ENCODE results near the gene RUBCNL.

The RUBCNL gene

DNA sequence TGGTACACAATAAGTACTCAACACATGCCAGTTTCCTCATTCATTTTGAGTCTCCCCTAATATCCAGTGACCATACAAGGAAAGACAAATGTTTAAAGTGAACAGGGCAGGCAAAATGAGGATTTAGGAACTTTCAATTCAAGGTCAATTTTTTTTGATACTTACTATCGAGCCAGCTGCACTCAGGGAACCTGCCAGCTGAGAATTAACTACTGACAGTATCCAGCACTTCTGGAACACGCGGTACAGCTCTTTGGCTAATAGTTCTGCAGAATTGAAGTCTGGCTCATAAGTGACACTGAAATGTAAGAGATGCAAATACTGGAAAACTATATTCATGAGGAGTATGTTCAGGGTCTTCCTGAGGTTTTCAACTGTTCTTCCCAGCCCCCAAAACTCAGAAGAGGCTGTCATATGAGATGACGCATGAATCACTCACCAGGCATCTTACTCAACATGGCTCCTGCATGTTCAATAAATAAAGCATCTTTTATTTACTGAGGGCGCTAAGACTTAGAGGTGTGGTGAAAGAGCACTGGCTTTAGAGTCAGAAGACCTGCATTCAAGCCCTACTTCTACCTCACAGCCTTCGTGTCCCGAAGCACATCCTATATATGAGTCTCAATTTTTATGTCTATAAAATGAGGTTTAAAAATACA lies 25.6 kb downstream of the RUBCNL start:
- peak; percentile 68 for DNase-seq (ENCODE audit: low read depth)
- TF ChIP-seq CTCF (conservative IDR thresholded peaks at IDR 0.05; ENCODE audit: control insufficient read depth, insufficient read depth, low read depth, low read length) = no peak
- no peak overlapping the region for H3K4me3 ChIP-seq (ENCODE audit: control insufficient read depth, low read depth, low read length)

GRCh38 chr13:46360604-46361003 lies 26.4 kb downstream of the RUBCNL start:
- no peak for DNase-seq (ENCODE audit: low read depth)
- TF ChIP-seq CTCF (conservative IDR thresholded peaks at IDR 0.05; ENCODE audit: control insufficient read depth, insufficient read depth, low read depth, low read length) = no peak
- H3K4me3 ChIP-seq (ENCODE audit: control insufficient read depth, low read depth, low read length) = no peak overlapping the region

- no peak for TF ChIP-seq CTCF (conservative IDR thresholded peaks at IDR 0.05; ENCODE audit: control insufficient read depth, insufficient read depth, low read depth, low read length)
- no peak overlapping the region for H3K4me3 ChIP-seq (ENCODE audit: control insufficient read depth, low read depth, low read length)
- peak; percentile 80 for DNase-seq (ENCODE audit: low read depth)
Measured at GRCh38 chr13:46359714-46360113, 27.3 kb downstream of the RUBCNL start.

GRCh38 chr13:46355901-46356590 lies 31.0 kb downstream of the RUBCNL start:
- no peak for DNase-seq (ENCODE audit: low read depth)
- no peak overlapping the region for H3K4me3 ChIP-seq (ENCODE audit: control insufficient read depth, low read depth, low read length)
- no peak for TF ChIP-seq CTCF (conservative IDR thresholded peaks at IDR 0.05; ENCODE audit: control insufficient read depth, insufficient read depth, low read depth, low read length)

DNA sequence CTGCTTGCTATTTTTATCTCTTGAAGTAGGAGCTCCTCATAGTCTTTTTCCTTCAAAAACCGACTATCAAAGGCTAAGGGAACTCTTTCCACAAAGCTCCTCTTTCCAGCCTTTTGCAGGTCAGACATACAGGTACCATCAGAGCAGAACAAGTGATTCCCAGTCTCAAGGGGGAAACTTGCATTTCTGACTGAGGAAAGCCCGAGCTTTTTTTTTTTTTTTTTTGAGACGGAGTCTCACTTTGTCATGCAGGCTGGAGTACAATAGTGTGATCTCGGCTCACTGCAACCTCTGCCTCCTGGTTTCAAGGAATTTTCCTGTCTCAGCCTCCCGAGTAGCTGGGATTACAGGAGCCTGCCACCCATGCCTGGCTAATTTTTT lies 32.0 kb downstream of the RUBCNL start:
- H3K4me3 ChIP-seq (ENCODE audit: control insufficient read depth, low read depth, low read length) = peak overlapping the region; percentile 19
- DNase-seq (ENCODE audit: low read depth) = no peak
- TF ChIP-seq CTCF (conservative IDR thresholded peaks at IDR 0.05; ENCODE audit: control insufficient read depth, insufficient read depth, low read depth, low read length) = no peak

DNA sequence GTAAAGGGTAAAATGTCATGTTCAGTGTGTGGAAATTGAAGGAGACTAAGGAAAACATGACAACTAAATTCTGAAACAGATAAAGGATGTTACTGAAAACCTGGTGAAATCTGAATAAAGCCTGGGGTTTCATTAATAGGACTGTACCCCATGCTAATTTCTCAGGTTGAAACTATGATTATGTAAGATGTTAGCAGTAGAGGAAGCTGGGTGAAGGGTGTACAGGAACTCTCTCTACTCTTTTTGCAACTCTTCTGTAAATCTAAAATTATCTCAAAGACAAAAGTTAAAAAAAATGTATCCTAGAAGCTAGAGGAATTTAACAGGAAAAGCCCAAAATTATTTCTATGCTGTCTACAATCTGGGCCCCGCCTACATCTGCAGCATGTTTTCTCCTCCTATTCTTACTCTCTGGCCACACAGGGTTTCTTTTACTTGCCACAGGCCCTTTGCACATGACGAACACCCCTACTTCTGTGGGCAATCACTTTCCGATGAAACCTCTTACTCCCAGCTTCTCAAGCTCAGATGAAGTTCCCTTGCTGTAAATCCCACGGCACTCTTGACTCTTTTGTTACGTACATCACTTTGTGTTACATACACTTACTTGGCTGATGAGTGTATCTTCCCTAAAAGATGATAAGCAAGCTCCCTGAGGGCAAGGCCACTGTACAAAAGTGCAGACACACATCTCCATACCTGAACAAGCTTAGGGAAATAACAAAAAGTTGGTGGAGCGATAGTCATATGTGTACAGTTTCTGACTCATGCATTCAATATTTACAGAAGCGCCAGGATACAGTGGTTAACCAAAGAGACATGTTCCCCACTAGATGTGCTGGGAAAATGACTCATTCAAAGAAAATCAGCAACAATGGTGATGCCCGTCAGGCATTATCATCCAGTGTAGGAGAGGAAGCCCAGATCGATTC lies 32.6 kb downstream of the RUBCNL start:
- H3K4me3 ChIP-seq (ENCODE audit: control insufficient read depth, low read depth, low read length) = peak overlapping the region; percentile 19
- peak; percentile 97 for DNase-seq (ENCODE audit: low read depth)
- no peak for TF ChIP-seq CTCF (conservative IDR thresholded peaks at IDR 0.05; ENCODE audit: control insufficient read depth, insufficient read depth, low read depth, low read length)
